Globus pallidus (tissue), 1 donor: ENCODE results near the gene HEATR3.
"Not testable (repeated sequence)": the region's sequence is repeated elsewhere in the genome, so short reads cannot be mapped to it uniquely, and the experiment has no call there.

Experiments used
- DNase-seq: peaks from one replicate; pipeline ENCODE4 v3.0.0-alpha.2; 2015; ENCODE audit warnings: low spot score

The HEATR3 gene

GRCh38 chr16:50102051-50102746 is 36.4 kb downstream of the HEATR3 start:
- DNase-seq: no peak

GRCh38 chr16:50103764-50104163 is 38.0 kb downstream of the HEATR3 start:
- no peak for DNase-seq

- no peak for DNase-seq
Measured at GRCh38 chr16:50114357-50115129, 48.8 kb downstream of the HEATR3 start.

GRCh38 chr16:50120711-50121110 is 54.9 kb downstream of the HEATR3 start:
- no peak for DNase-seq

- DNase-seq: no peak
Measured at GRCh38 chr16:50121278-50121677, 55.5 kb downstream of the HEATR3 start.

- DNase-seq: no peak
Measured at GRCh38 chr16:50121721-50122445, 56.1 kb downstream of the HEATR3 start.

GRCh38 chr16:50123417-50123816 is 57.6 kb downstream of the HEATR3 start:
- no peak for DNase-seq

- no peak for DNase-seq
Measured at GRCh38 chr16:50124769-50125168, 59.0 kb downstream of the HEATR3 start.

GRCh38 chr16:50126183-50126582 is 60.4 kb downstream of the HEATR3 start:
- peak; percentile 20 for DNase-seq

GRCh38 chr16:50132571-50132970 is 66.8 kb downstream of the HEATR3 start:
- DNase-seq: not testable (repeated sequence)

- DNase-seq: no peak
Measured at GRCh38 chr16:50133214-50133613, 67.4 kb downstream of the HEATR3 start.

GRCh38 chr16:50136399-50136798 is 70.6 kb downstream of the HEATR3 start:
- DNase-seq: no peak

GRCh38 chr16:50137268-50137667 is 71.5 kb downstream of the HEATR3 start:
- no peak for DNase-seq

- DNase-seq: no peak
Measured at GRCh38 chr16:50139580-50139979, 73.8 kb downstream of the HEATR3 start.

GRCh38 chr16:50144211-50144610 is 78.4 kb downstream of the HEATR3 start:
- no peak for DNase-seq

GRCh38 chr16:50146479-50147435 is 81.0 kb downstream of the HEATR3 start:
- DNase-seq: no peak

GRCh38 chr16:50151322-50151721 is 85.6 kb downstream of the HEATR3 start:
- no peak for DNase-seq

GRCh38 chr16:50151756-50152155 is 86.0 kb downstream of the HEATR3 start:
- no peak for DNase-seq

GRCh38 chr16:50152351-50152806 is 86.6 kb downstream of the HEATR3 start:
- no peak for DNase-seq

GRCh38 chr16:50152807-50153595 is 87.2 kb downstream of the HEATR3 start, which contains the start of gene TENT4B:
TSS of gene TENT4B (plus strand) at chr16:50153306. CDS start at chr16:50153622, 316 bp downstream.
- DNase-seq: peak; percentile 87
